GM23338 (cell line): Measurements from ENCODE around the gene ZNF324B. TPM values are rescaled to one million over a fixed set of nuclear protein-coding genes. Genes with fewer than 3 reads are reported as not detected.

ENCODE experiments used
- ATAC-seq: fragments of 200-7000 bp; cut with Tn5 transposase; 3 replicates; pipeline ENCODE4 v1.9.1; 2020
- DNase-seq: peaks from one replicate; pipeline ENCODE4 v3.0.0-alpha.2; 2015; ENCODE audit warnings: low spot score
- H2AFZ ChIP-seq: fragments of 200-600 bp; sonication (generic); 2 replicates; pipeline ENCODE4 v1.8.0; 2016; ENCODE audit warnings: antibody characterized with exemption, mild to moderate bottlenecking, moderate library complexity
- H3F3A ChIP-seq: fragments of 200-600 bp; sonication (generic); replicated peaks from 2 replicates; pipeline ENCODE4 v1.8.0; 2017; ENCODE audit warnings: antibody characterized with exemption, mixed run types, low read depth
- H3K27ac ChIP-seq: fragments of 200-600 bp; sonication (generic); 2 replicates; pipeline ENCODE4 v1.6.1; 2016; ENCODE audit warnings: low read depth
- H3K27me3 ChIP-seq: fragments of 200-600 bp; sonication (generic); 2 replicates; pipeline ENCODE4 v1.8.0; 2016; ENCODE audit warnings: mild to moderate bottlenecking, mixed run types, moderate library complexity; ENCODE audit not compliant: insufficient read depth
- H3K36me3 ChIP-seq: fragments of 200-600 bp; sonication (generic); 2 replicates; pipeline ENCODE4 v1.8.0; 2016; ENCODE audit warnings: mild to moderate bottlenecking; ENCODE audit not compliant: insufficient read depth
- H3K4me1 ChIP-seq: fragments of 200-600 bp; sonication (generic); 2 replicates; pipeline ENCODE4 v1.8.0; 2016; ENCODE audit warnings: mild to moderate bottlenecking, moderate library complexity; ENCODE audit not compliant: insufficient read depth
- H3K4me2 ChIP-seq: fragments of 200-600 bp; sonication (generic); 2 replicates; pipeline ENCODE4 v1.7.1; 2017; ENCODE audit warnings: mixed run types
- H3K4me3 ChIP-seq: fragments of 200-600 bp; sonication (generic); 2 replicates; pipeline ENCODE4 v1.6.1; 2016; ENCODE audit warnings: mixed run types
- H3K79me2 ChIP-seq: fragments of 200-600 bp; sonication (generic); replicated peaks from 2 replicates; pipeline ENCODE4 v1.8.0; 2017; ENCODE audit warnings: mild to moderate bottlenecking; ENCODE audit not compliant: insufficient read depth
- H3K9me2 ChIP-seq: fragments of 200-600 bp; sonication (generic); 2 replicates; pipeline ENCODE4 v1.8.0; 2017; ENCODE audit not compliant: insufficient read depth
- H4K20me1 ChIP-seq: fragments of 200-600 bp; sonication (generic); replicated peaks from 2 replicates; pipeline ENCODE4 v1.8.0; 2017; ENCODE audit warnings: mild to moderate bottlenecking; ENCODE audit not compliant: insufficient read depth
- H3K27ac Mint-ChIP-seq: 2 replicates; pipeline ENCODE4 v1.8.0; 2020; ENCODE audit warnings: inconsistent platforms, mild to moderate bottlenecking, moderate library complexity, mixed read lengths
- H3K27me3 Mint-ChIP-seq: 3 replicates; pipeline ENCODE4 v1.8.0; 2022; ENCODE audit warnings: low read depth, mild to moderate bottlenecking, moderate library complexity, mixed read lengths, inconsistent platforms; ENCODE audit not compliant: insufficient read depth, poor library complexity
- H3K36me3 Mint-ChIP-seq: 3 replicates; pipeline ENCODE4 v1.8.0; 2021; ENCODE audit warnings: low read depth, mild to moderate bottlenecking, inconsistent platforms, moderate library complexity, mixed read lengths
- H3K4me1 Mint-ChIP-seq: 3 replicates; pipeline ENCODE4 v1.8.0; 2020; ENCODE audit warnings: mild to moderate bottlenecking, inconsistent platforms, mixed read lengths
- H3K4me3 Mint-ChIP-seq: 3 replicates; pipeline ENCODE4 v1.8.0; 2021; ENCODE audit warnings: moderate library complexity, mild to moderate bottlenecking, inconsistent platforms, mixed read lengths
- H3K9me3 Mint-ChIP-seq: 3 replicates; pipeline ENCODE4 v1.8.0; 2020; ENCODE audit warnings: moderate library complexity, mild to moderate bottlenecking, inconsistent platforms, mixed read lengths
- EZH2phosphoT487 ChIP-seq: fragments of 200-600 bp; sonication (generic); IDR thresholded peaks from one replicate; pipeline ENCODE4 v1.8.1; 2018; ENCODE audit warnings: antibody characterized with exemption; ENCODE audit not compliant: unreplicated experiment
- NANOG ChIP-seq: IDR thresholded peaks from 2 replicates; pipeline ENCODE4 v1.6.1; 2016; ENCODE audit warnings: antibody characterized with exemption, borderline replicate concordance
- POLR2AphosphoS5 ChIP-seq: IDR thresholded peaks from 2 replicates; pipeline ENCODE4 v1.6.1; 2016; ENCODE audit warnings: antibody characterized with exemption, low read depth
- STAT1 ChIP-seq: IDR thresholded peaks from one replicate; pipeline ENCODE4 v1.6.1; 2016; ENCODE audit warnings: antibody characterized with exemption; ENCODE audit not compliant: unreplicated experiment
- ZNF114 ChIP-seq: fragments of 250-450 bp; sonication (Bioruptor Pico); IDR thresholded peaks from 2 replicates; pipeline ENCODE4 v1.5.0; 2020; ENCODE audit warnings: mild to moderate bottlenecking, moderate library complexity
- ZNF331 ChIP-seq: fragments of 250-450 bp; sonication (Bioruptor Pico); IDR thresholded peaks from 2 replicates; pipeline ENCODE4 v1.5.0; 2020; ENCODE audit warnings: low read depth, mild to moderate bottlenecking, moderate library complexity
- ZNF462 ChIP-seq: fragments of 250-450 bp; sonication (Bioruptor Pico); IDR thresholded peaks from 2 replicates; pipeline ENCODE4 v1.5.0; 2020; ENCODE audit warnings: mild to moderate bottlenecking, moderate library complexity
- polyA plus RNA-seq: library from polyadenylated mRNA; unstranded; fragments of >200 nt; fragmentation: Nextera tagmentation; extraction: Ambion mirVana; gene quantifications from 2 replicates; pipeline ENCODE4 v1.2.1, GENCODE V29; 2016
- total RNA-seq: library from RNA; depleted of rRNA; stranded (reverse); fragments of >200 nt; shearing (Covaris generic); gene quantifications from 2 replicates; pipeline ENCODE4 v1.2.3, GENCODE V29; 2014
- TF ChIP-seq, protein P1 (sequence below), 2 experiments: fragments of 200-600 bp in 1 of 2; sonication (generic) in 1 of 2; conservative IDR thresholded peaks; 2 replicates each; pipeline versions ENCODE4 v1.5.1 to v1.6.1; 2016 to 2017; ENCODE audit warnings: antibody characterized with exemption in 2 of 2, low read depth in 2 of 2, mild to moderate bottlenecking in 2 of 2, moderate library complexity in 1 of 2
- TF ChIP-seq, protein P2 (sequence below): IDR thresholded peaks from 2 replicates; pipeline ENCODE4 v1.6.1; 2016; ENCODE audit warnings: antibody characterized with exemption

Gene ZNF324B
- total and polyA plus RNA-seq, 2 experiments from 2014 or later: 0.50 to 4.7 TPM

GRCh38 chr19:58456111-58456510 is 4.7 kb downstream of the ZNF324B start:
- H3K36me3 Mint-ChIP-seq: no peaks in the 10 kb centered on the region; the same call in 2 of the 3 replicates
- H3K27me3 Mint-ChIP-seq: peaks cover 16% of the 10 kb centered on the region
- Histone ChIP-seq H4K20me1 (no peaks in the 10 kb centered on the region), H3K4me3 (no peak overlapping the region), H3K4me2 (no peak overlapping the region), H3K27me3 (peaks cover 4% of the 10 kb centered on the region; the same call in 1 of the 2 replicates), H3K4me1 (no peaks in the 10 kb centered on the region; the same call in 1 of the 2 replicates), H2AFZ (no peak overlapping the region), H3K9me2 (peaks cover 4% of the 10 kb centered on the region; the same call in 1 of the 2 replicates), H3K79me2 (no peaks in the 10 kb centered on the region), H3F3A (no peaks in the 10 kb centered on the region), H3K27ac (no peak overlapping the region), H3K36me3 (no peaks in the 10 kb centered on the region)
- no peak overlapping the region for H3K4me3 Mint-ChIP-seq
- peaks cover 2% of the 10 kb centered on the region; the same call in 1 of the 3 replicates for H3K9me3 Mint-ChIP-seq
- DNase-seq (no peak), ATAC-seq (no peak)
- H3K27ac Mint-ChIP-seq: no peak overlapping the region
- TF ChIP-seq POLR2AphosphoS5 (no peak), EZH2phosphoT487 (no peak), STAT1 (no peak), ZNF331 (CRISPR knock-in tag) (no peak), ZNF462 (no peak), ZNF114 (CRISPR knock-in tag) (no peak), NANOG (no peak)
- TF ChIP-seq, protein P1, sequence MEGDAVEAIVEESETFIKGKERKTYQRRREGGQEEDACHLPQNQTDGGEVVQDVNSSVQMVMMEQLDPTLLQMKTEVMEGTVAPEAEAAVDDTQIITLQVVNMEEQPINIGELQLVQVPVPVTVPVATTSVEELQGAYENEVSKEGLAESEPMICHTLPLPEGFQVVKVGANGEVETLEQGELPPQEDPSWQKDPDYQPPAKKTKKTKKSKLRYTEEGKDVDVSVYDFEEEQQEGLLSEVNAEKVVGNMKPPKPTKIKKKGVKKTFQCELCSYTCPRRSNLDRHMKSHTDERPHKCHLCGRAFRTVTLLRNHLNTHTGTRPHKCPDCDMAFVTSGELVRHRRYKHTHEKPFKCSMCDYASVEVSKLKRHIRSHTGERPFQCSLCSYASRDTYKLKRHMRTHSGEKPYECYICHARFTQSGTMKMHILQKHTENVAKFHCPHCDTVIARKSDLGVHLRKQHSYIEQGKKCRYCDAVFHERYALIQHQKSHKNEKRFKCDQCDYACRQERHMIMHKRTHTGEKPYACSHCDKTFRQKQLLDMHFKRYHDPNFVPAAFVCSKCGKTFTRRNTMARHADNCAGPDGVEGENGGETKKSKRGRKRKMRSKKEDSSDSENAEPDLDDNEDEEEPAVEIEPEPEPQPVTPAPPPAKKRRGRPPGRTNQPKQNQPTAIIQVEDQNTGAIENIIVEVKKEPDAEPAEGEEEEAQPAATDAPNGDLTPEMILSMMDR (conservative IDR thresholded peaks at IDR 0.05; ENCODE audit: low read depth in 2 of 2): no peak
- TF ChIP-seq, protein P2, sequence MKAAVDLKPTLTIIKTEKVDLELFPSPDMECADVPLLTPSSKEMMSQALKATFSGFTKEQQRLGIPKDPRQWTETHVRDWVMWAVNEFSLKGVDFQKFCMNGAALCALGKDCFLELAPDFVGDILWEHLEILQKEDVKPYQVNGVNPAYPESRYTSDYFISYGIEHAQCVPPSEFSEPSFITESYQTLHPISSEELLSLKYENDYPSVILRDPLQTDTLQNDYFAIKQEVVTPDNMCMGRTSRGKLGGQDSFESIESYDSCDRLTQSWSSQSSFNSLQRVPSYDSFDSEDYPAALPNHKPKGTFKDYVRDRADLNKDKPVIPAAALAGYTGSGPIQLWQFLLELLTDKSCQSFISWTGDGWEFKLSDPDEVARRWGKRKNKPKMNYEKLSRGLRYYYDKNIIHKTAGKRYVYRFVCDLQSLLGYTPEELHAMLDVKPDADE: no peak
- peaks cover 3% of the 10 kb centered on the region; the same call in 2 of the 3 replicates for H3K4me1 Mint-ChIP-seq
